K562 (cell line): ENCODE measurements around the gene TMEM207. TPM values are rescaled to one million over a fixed set of nuclear protein-coding genes. Genes with fewer than 3 reads are reported as not detected.

Source experiments
- ATAC-seq: fragments of 200-7000 bp; cut with Tn5 transposase; 3 replicates; pipeline ENCODE4 v1.9.1; 2020; ENCODE audit warnings: moderate library complexity
- BruUV-seq: library from RNA; stranded (reverse); fragments of 400-500 nt; replicated peaks from 2 replicates; lab custom pipeline; 2021; lab: Mats Ljungman, UMichigan
- CTCF ChIA-PET: fragments of 300-600 bp; formaldehyde crosslinking; extraction: SDS; loops from one replicate; lab custom pipeline; 2021; ENCODE audit warnings: low intra/inter-chr PET ratio; lab: Yijun Ruan, JAX
- POLR2A ChIA-PET: fragments of 300-600, 350-650 bp; sonication (Branson Sonifier 250); formaldehyde crosslinking; extraction: SDS; loops from one replicate; lab custom pipeline; 2021; ENCODE audit warnings: antibody characterized with exemption, inconsistent platforms; lab: Yijun Ruan, JAX
- DNase-seq, 4 experiments: peaks; one replicate each; pipeline versions ENCODE4 v3.0.0 to v3.0.0-alpha.2; 2011 to 2018; ENCODE audit warnings: low spot score in 3 of 4, mixed read lengths in 3 of 4; ENCODE audit errors: extremely low read depth in 1 of 4
- FAIRE-seq: peaks from 2 replicates; lab custom pipeline; 2011; peaks lifted over from hg19 to GRCh38; lab: Jason Lieb, UNC
- H2AFZ ChIP-seq: 2 replicates; pipeline ENCODE4 v1.6.0; 2011; ENCODE audit warnings: low read depth, low read length, control low read depth, inconsistent platforms
- H3K27ac ChIP-seq: fragments of 200-600 bp; 3 replicates; pipeline ENCODE4 v1.8.0; 2011; ENCODE audit warnings: low read depth, mild to moderate bottlenecking, control low read depth, inconsistent platforms, low read length, moderate library complexity, mixed read lengths; ENCODE audit errors: extremely low read depth
- H3K27me3 ChIP-seq, 2 experiments: fragments of 300-600 bp in 1 of 2; 2 replicates in 1 of 2; 3 replicates in 1 of 2; pipeline versions ENCODE4 v1.6.0 to v1.8.0; 2011; ENCODE audit warnings: inconsistent platforms in 2 of 2, low read length in 2 of 2, mild to moderate bottlenecking in 1 of 2, mixed read lengths in 1 of 2, moderate library complexity in 1 of 2; ENCODE audit not compliant: control insufficient read depth in 2 of 2, insufficient read depth in 2 of 2
- H3K36me3 ChIP-seq: fragments of 300-600 bp; 3 replicates; pipeline ENCODE4 v1.8.0; 2011; ENCODE audit warnings: mild to moderate bottlenecking, low read length, inconsistent platforms; ENCODE audit not compliant: control insufficient read depth, insufficient read depth
- H3K4me1 ChIP-seq, 2 experiments: fragments of 200-600 bp in 1 of 2; replicated peaks in 1 of 2; 2 replicates in 1 of 2; 3 replicates in 1 of 2; pipeline versions ENCODE4 v1.5.1 to v1.8.0; 2011; ENCODE audit warnings: inconsistent platforms in 2 of 2, low read length in 2 of 2, mild to moderate bottlenecking in 1 of 2, mixed read lengths in 1 of 2, moderate library complexity in 1 of 2; ENCODE audit not compliant: control insufficient read depth in 2 of 2, insufficient read depth in 2 of 2
- H3K4me2 ChIP-seq: 2 replicates; pipeline ENCODE4 v1.6.1; 2011; ENCODE audit warnings: low read length, control low read depth, inconsistent platforms, mixed read lengths; ENCODE audit not compliant: insufficient read depth
- H3K4me3 ChIP-seq: fragments of 200-600 bp; sonication (generic), shearing (Covaris generic); 2 replicates; pipeline ENCODE4 v1.5.1; 2016; ENCODE audit warnings: control low read depth, inconsistent platforms
- H3K79me2 ChIP-seq: fragments of 200-600 bp; 3 replicates; pipeline ENCODE4 v1.8.0; 2011; ENCODE audit warnings: low read length, inconsistent platforms; ENCODE audit not compliant: control insufficient read depth, insufficient read depth
- H3K9ac ChIP-seq, 2 experiments: 2 replicates each; pipeline versions ENCODE4 v1.6.0 to v1.6.1; 2011; ENCODE audit warnings: low read depth in 2 of 2, low read length in 2 of 2, control low read depth in 1 of 2, inconsistent platforms in 1 of 2, mild to moderate bottlenecking in 1 of 2, mixed read lengths in 1 of 2; ENCODE audit not compliant: insufficient read depth in 1 of 2
- H3K9me1 ChIP-seq: one replicate; pipeline ENCODE4 v1.6.0; 2011; ENCODE audit warnings: inconsistent platforms, mild to moderate bottlenecking, low read length, moderate library complexity; ENCODE audit not compliant: control insufficient read depth, insufficient read depth
- H3K9me3 ChIP-seq: replicated peaks from 2 replicates; pipeline ENCODE4 v1.5.1; 2011; ENCODE audit warnings: low read depth, low read length, inconsistent platforms; ENCODE audit not compliant: control insufficient read depth, insufficient read depth
- H4K20me1 ChIP-seq: replicated peaks from 2 replicates; pipeline ENCODE4 v1.6.1; 2011; ENCODE audit warnings: low read length, inconsistent platforms, mixed read lengths; ENCODE audit not compliant: control insufficient read depth, insufficient read depth
- C11orf30 ChIP-seq: fragments of 450-650 bp; IDR thresholded peaks from 2 replicates; pipeline ENCODE4 v1.6.1; 2016; ENCODE audit warnings: low read depth, mild to moderate bottlenecking
- CBX3 ChIP-seq, 2 experiments: IDR thresholded peaks; 1 replicate in 1 of 2; 2 replicates in 1 of 2; pipeline ENCODE4 v1.6.1; 2012; ENCODE audit warnings: inconsistent platforms in 2 of 2, low read length in 2 of 2, borderline replicate concordance in 1 of 2, control low read depth in 1 of 2
- FOXP4 ChIP-seq: sonication (generic); formaldehyde crosslinking; IDR thresholded peaks from 2 replicates; pipeline ENCODE4 v1.8.0; 2022; ENCODE audit warnings: mild to moderate bottlenecking, missing genetic modification reagents, borderline replicate concordance
- HDAC8 ChIP-seq: fragments of 450-650 bp; IDR thresholded peaks from 2 replicates; pipeline ENCODE4 v1.6.1; 2016; ENCODE audit warnings: mild to moderate bottlenecking, missing genetic modification characterization, moderate library complexity, missing compliant biosample characterization
- NFATC3 ChIP-seq: fragments of 450-650 bp; IDR thresholded peaks from 2 replicates; pipeline ENCODE4 v1.6.1; 2017; ENCODE audit warnings: mild to moderate bottlenecking
- PRDM10 ChIP-seq: fragments of 450-650 bp; IDR thresholded peaks from 2 replicates; pipeline ENCODE4 v1.6.1; 2018; ENCODE audit not compliant: partially characterized antibody
- XRCC4 ChIP-seq: IDR thresholded peaks from one replicate; pipeline ENCODE4 v1.6.1; 2011; ENCODE audit not compliant: insufficient read depth, insufficient read length; ENCODE audit errors: extremely low read depth
- in situ Hi-C: fragments of 300-500 bp; cut with MboI; formaldehyde crosslinking; loops from 4 replicates; pipeline ENCODE4 v1.15.0; 2018; ENCODE audit warnings: inconsistent platforms, mixed read lengths
- intact Hi-C: fragments of 100-400 bp; cut with micrococcal nuclease; formaldehyde crosslinking; loops from 2 replicates; pipeline ENCODE4 v1.14.2; 2022
- polyA plus RNA-seq, 8 experiments: library from polyadenylated mRNA; depleted of rRNA in 4 of 8; stranded (reverse) in 5 of 8; unstranded in 3 of 8; fragments of >200 nt; fragmentation: Nextera tagmentation in 2 of 8; fragmentation: Illumina TruSeq in 1 of 8; extraction: Ambion mirVana in 2 of 8; extraction: Trizol in 1 of 8; gene quantifications; 2 replicates each; pipeline versions ENCODE4 v1.2.1 to v1.2.3, GENCODE V29; 2011 to 2014; ENCODE audit warnings: inconsistent platforms in 1 of 8, missing spikeins in 1 of 8
- total RNA-seq, 7 experiments: library from RNA; depleted of rRNA in 6 of 7; stranded (reverse); fragments of >200 nt in 6 of 7; fragmentation: Illumina TruSeq in 2 of 7; extraction: Trizol in 2 of 7; gene quantifications; 2 replicates each; pipeline versions ENCODE4 v1.2.1 to v1.2.3, GENCODE V29; 2011 to 2021; ENCODE audit warnings: low replicate concordance in 1 of 7

Gene TMEM207
- total and polyA plus RNA-seq, 9 of the 15 experiments (the other 6 are each of a cell fraction or from before 2014, with no cell fraction given), result 0.04 to 0.10 (median 0.04) TPM; not detected in 4

GRCh38 chr3:190380184-190380583, 69.5 kb downstream of the TMEM207 start:
- in situ Hi-C loops (no loop called here), intact Hi-C loops (no loop called here)
- Histone ChIP-seq H3K9ac (no peak overlapping the region), H3K4me2 (no peak overlapping the region), H2AFZ (no peak overlapping the region), H3K4me3 (no peak overlapping the region), H3K9me3 (peaks cover 3% of the 10 kb centered on the region; the same call in 1 of the 2 replicates), H3K9me1 (no peaks in the 10 kb centered on the region), H3K79me2 (no peaks in the 10 kb centered on the region), H3K4me1 (no peaks in the 10 kb centered on the region), H4K20me1 (no peaks in the 10 kb centered on the region), H3K27me3 (no peaks in the 10 kb centered on the region), H3K27ac (no peak overlapping the region), H3K36me3 (no peaks in the 10 kb centered on the region)
- ATAC-seq (no peak), DNase-seq (no peak), FAIRE-seq (no peak)
- BruUV-seq, result no TSS peak
- CTCF ChIA-PET, result no interaction called here
- POLR2A ChIA-PET, result no interaction called here
- TF ChIP-seq C11orf30, result no peak
- no peak for TF ChIP-seq PRDM10
- no peak for TF ChIP-seq FOXP4 (CRISPR knock-in tag)
- TF ChIP-seq CBX3 (IDR thresholded peaks at IDR 0.05; ENCODE audit: borderline replicate concordance in 1 of 2, low read length in 2 of 2), result no peak
- no peak for TF ChIP-seq XRCC4
- TF ChIP-seq NFATC3, result no peak
- no peak for TF ChIP-seq HDAC8
